ENCODE data around the gene GNG2. TPM values are rescaled to one million over a fixed set of nuclear protein-coding genes. Genes with fewer than 3 reads are reported as not detected.

GNG2 gene
- total RNA-seq, 2 experiments from 2014 or later: 24.0 to 32.0 TPM

GRCh38 chr14:52014601-52015267 is 154.3 kb downstream of the GNG2 start:
- Histone ChIP-seq H4K20me1 (ENCODE audit: insufficient read depth, low read length) (no peaks in the 10 kb centered on the region), H3K4me3 (ENCODE audit: low read depth, low read length, poor library complexity, severe bottlenecking) (no peak overlapping the region), H3K9me3 (ENCODE audit: low read length) (no peaks in the 10 kb centered on the region), H3K36me3 (ENCODE audit: insufficient read depth, low read length) (peaks cover 23% of the 10 kb centered on the region), H3K27ac (ENCODE audit: low read depth, low read length, poor library complexity, severe bottlenecking) (no peak overlapping the region), H3K79me2 (ENCODE audit: insufficient read depth, low read depth, low read length) (no peaks in the 10 kb centered on the region), H2AFZ (ENCODE audit: low read length) (no peak overlapping the region), H3K4me2 (ENCODE audit: low read length) (no peak overlapping the region), H3K4me1 (ENCODE audit: insufficient read depth, low read length, poor library complexity, severe bottlenecking) (no peaks in the 10 kb centered on the region), H3K9me2 (ENCODE audit: insufficient read depth, low read length) (no peaks in the 10 kb centered on the region)
- no TSS peak for BruUV-seq (replicated peaks)
- TF ChIP-seq EZH2phosphoT487 (IDR thresholded peaks at IDR 0.05; ENCODE audit: borderline replicate concordance, low read depth, low read length): no peak
- TF ChIP-seq, protein P1, sequence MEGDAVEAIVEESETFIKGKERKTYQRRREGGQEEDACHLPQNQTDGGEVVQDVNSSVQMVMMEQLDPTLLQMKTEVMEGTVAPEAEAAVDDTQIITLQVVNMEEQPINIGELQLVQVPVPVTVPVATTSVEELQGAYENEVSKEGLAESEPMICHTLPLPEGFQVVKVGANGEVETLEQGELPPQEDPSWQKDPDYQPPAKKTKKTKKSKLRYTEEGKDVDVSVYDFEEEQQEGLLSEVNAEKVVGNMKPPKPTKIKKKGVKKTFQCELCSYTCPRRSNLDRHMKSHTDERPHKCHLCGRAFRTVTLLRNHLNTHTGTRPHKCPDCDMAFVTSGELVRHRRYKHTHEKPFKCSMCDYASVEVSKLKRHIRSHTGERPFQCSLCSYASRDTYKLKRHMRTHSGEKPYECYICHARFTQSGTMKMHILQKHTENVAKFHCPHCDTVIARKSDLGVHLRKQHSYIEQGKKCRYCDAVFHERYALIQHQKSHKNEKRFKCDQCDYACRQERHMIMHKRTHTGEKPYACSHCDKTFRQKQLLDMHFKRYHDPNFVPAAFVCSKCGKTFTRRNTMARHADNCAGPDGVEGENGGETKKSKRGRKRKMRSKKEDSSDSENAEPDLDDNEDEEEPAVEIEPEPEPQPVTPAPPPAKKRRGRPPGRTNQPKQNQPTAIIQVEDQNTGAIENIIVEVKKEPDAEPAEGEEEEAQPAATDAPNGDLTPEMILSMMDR (conservative IDR thresholded peaks at IDR 0.05; ENCODE audit: low read length): no peak
- ChIA-PET POLR2A (no interaction called here), CTCF (ENCODE audit: unreplicated experiment) (interaction anchor here (1.0 kb wide), 1 partner anchor 238 kb away, joined by 3 read pairs; no protein-coding TSS in a partner anchor)
- DNase-seq (ENCODE audit: low spot score): no peak
- intact Hi-C loops (cut with micrococcal nuclease; ENCODE audit: unreplicated experiment): no loop called here

GRCh38 chr14:52015411-52016030 is 155.1 kb downstream of the GNG2 start:
- H3K4me2 ChIP-seq (ENCODE audit: low read length): no peak overlapping the region
- CTCF ChIA-PET (ENCODE audit: unreplicated experiment): no interaction called here

More at GRCh38 chr14:52015411-52016030, 155.1 kb downstream of the GNG2 start:
- no peaks in the 10 kb centered on the region for H4K20me1 ChIP-seq (ENCODE audit: insufficient read depth, low read length)
- H2AFZ ChIP-seq (ENCODE audit: low read length): no peak overlapping the region
- DNase-seq (ENCODE audit: low spot score): peak; percentile 4
- no TSS peak for BruUV-seq (replicated peaks)
- H3K9me2 ChIP-seq (ENCODE audit: insufficient read depth, low read length): no peaks in the 10 kb centered on the region
- TF ChIP-seq, protein P1 (conservative IDR thresholded peaks at IDR 0.05; ENCODE audit: low read length): peak; percentile 56
- no peak for TF ChIP-seq EZH2phosphoT487 (IDR thresholded peaks at IDR 0.05; ENCODE audit: borderline replicate concordance, low read depth, low read length)
- POLR2A ChIA-PET: no interaction called here
- H3K79me2 ChIP-seq (ENCODE audit: insufficient read depth, low read depth, low read length): no peaks in the 10 kb centered on the region
- no peaks in the 10 kb centered on the region for H3K4me1 ChIP-seq (ENCODE audit: insufficient read depth, low read length, poor library complexity, severe bottlenecking)
- no peak overlapping the region for H3K4me3 ChIP-seq (ENCODE audit: low read depth, low read length, poor library complexity, severe bottlenecking)
- intact Hi-C loops (cut with micrococcal nuclease; ENCODE audit: unreplicated experiment): no loop called here
- no peak overlapping the region for H3K27ac ChIP-seq (ENCODE audit: low read depth, low read length, poor library complexity, severe bottlenecking)
- H3K9me3 ChIP-seq (ENCODE audit: low read length): no peaks in the 10 kb centered on the region
- peaks cover 15% of the 10 kb centered on the region for H3K36me3 ChIP-seq (ENCODE audit: insufficient read depth, low read length)

Data from OCI-LY7 (cell line).